Activated T-cell treated with anti-CD3 and anti-CD28 coated beads, Interleukin-2, amount 50 U/mL, for 24 hours (primary cell): ENCODE results near the gene ALDH16A1.

Experiments
- DNase-seq: peaks from one replicate; pipeline ENCODE4 v3.0.0-alpha.2; 2020
- H3K27ac Mint-ChIP-seq: 2 replicates; pipeline ENCODE4 v1.8.0; 2020; ENCODE audit warnings: mild to moderate bottlenecking, mixed read lengths
- H3K27me3 Mint-ChIP-seq: 2 replicates; pipeline ENCODE4 v1.8.0; 2020; ENCODE audit warnings: mixed read lengths
- H3K36me3 Mint-ChIP-seq: 2 replicates; pipeline ENCODE4 v1.8.0; 2020; ENCODE audit warnings: low read depth, mixed read lengths
- H3K4me1 Mint-ChIP-seq: 2 replicates; pipeline ENCODE4 v1.8.0; 2020; ENCODE audit warnings: low read depth, mixed read lengths
- H3K4me3 Mint-ChIP-seq: 2 replicates; pipeline ENCODE4 v1.8.0; 2020; ENCODE audit warnings: mild to moderate bottlenecking, moderate library complexity, mixed read lengths
- H3K9me3 Mint-ChIP-seq: 2 replicates; pipeline ENCODE4 v1.8.0; 2020; ENCODE audit warnings: mixed read lengths

Gene ALDH16A1

DNA sequence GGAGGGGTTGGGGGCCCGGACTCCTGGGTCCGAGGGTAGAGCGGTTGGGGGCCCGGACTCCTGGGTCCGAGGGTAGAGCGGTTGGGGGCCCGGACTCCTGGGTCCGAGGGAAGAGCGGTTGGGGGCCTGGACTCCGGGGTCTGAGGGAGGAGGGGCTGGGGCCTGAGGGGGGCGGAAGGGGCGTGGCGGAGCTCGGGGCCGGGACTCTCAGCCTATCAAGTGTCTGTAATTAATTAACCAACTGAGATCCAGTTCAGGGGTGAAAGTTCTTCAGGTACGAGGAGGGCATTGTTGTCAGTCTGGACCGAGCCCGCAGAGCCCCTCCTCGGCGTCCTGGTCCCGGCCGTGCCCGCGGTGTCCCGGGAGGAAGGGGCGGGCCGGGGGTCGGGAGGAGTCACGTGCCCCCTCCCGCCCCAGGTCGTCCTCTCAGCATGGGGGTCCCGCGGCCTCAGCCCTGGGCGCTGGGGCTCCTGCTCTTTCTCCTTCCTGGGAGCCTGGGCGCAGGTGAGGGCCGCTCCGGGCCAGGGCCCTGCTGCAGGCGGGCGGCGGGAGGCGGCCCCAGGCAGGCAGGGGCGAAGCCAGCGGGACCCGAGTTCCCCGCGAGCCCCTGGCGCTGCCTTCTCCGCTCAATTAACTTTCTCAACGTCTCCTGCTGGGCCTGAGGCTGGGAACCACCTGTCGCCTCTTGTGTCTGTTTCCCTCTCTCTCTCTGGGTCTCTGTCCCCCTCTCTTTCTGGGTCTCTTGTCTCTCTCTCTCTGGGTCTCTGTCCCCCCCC, 60.1 kb downstream of the ALDH16A1 start:
- peak overlapping the region; percentile 77 for H3K4me3 Mint-ChIP-seq
- peaks cover 36% of the 10 kb centered on the region for H3K4me1 Mint-ChIP-seq

DNA sequence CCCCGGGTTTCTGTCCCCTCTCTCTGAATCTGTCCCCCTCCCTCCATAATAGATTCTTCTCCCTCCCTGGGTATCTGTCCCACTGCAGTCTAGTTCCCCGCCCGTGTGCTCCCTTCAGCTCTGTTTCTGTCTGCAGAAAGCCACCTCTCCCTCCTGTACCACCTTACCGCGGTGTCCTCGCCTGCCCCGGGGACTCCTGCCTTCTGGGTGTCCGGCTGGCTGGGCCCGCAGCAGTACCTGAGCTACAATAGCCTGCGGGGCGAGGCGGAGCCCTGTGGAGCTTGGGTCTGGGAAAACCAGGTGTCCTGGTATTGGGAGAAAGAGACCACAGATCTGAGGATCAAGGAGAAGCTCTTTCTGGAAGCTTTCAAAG, 60.7 kb downstream of the ALDH16A1 start:
- Mint-ChIP-seq H3K9me3 (no peaks in the 10 kb centered on the region), H3K4me3 (peak overlapping the region; percentile 77), H3K4me1 (peaks cover 36% of the 10 kb centered on the region), H3K36me3 (no peaks in the 10 kb centered on the region), H3K27ac (peak overlapping the region; percentile 87), H3K27me3 (no peaks in the 10 kb centered on the region)
- DNase-seq, result no peak

More for the DNA sequence above, 60.1 kb downstream of the ALDH16A1 start:
- peak overlapping the region; percentile 87 for H3K27ac Mint-ChIP-seq
- no peaks in the 10 kb centered on the region for H3K36me3 Mint-ChIP-seq
- H3K9me3 Mint-ChIP-seq, result no peaks in the 10 kb centered on the region
- H3K27me3 Mint-ChIP-seq, result no peaks in the 10 kb centered on the region
- DNase-seq, result peak; percentile 67

DNA sequence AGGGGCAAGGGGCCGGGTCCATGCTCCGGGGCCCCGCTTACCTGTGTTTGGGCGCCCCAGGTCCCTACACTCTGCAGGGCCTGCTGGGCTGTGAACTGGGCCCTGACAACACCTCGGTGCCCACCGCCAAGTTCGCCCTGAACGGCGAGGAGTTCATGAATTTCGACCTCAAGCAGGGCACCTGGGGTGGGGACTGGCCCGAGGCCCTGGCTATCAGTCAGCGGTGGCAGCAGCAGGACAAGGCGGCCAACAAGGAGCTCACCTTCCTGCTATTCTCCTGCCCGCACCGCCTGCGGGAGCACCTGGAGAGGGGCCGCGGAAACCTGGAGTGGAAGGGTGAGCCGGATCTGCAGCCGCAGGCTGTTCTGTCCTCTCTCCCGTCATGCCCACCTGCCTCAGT, 61.1 kb downstream of the ALDH16A1 start:
- Mint-ChIP-seq H3K27ac (no peak overlapping the region), H3K36me3 (no peaks in the 10 kb centered on the region), H3K4me1 (peaks cover 36% of the 10 kb centered on the region), H3K4me3 (peak overlapping the region; percentile 77), H3K27me3 (no peaks in the 10 kb centered on the region), H3K9me3 (no peaks in the 10 kb centered on the region)
- no peak for DNase-seq

DNA sequence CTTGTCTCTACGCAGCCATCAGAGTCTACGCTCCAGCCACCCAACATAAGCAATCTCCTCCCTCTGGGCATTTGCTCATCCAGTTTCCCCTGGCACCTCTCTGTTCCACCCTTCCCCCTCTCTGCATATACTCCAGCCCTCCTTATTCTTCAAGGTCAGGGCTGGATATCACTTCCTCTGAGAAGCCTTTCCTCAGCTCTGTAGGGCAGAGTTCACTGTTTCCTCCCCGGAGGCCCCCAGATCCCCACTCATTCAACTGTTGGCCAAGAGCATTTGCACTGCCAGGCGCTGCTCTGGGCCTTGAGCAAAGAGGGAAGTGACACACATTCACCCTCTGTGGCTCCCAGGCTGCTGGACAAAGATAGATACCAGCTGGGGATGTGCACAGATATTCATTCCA, 62.7 kb downstream of the ALDH16A1 start:
- Mint-ChIP-seq H3K27me3 (no peaks in the 10 kb centered on the region), H3K27ac (no peak overlapping the region)

DNA sequence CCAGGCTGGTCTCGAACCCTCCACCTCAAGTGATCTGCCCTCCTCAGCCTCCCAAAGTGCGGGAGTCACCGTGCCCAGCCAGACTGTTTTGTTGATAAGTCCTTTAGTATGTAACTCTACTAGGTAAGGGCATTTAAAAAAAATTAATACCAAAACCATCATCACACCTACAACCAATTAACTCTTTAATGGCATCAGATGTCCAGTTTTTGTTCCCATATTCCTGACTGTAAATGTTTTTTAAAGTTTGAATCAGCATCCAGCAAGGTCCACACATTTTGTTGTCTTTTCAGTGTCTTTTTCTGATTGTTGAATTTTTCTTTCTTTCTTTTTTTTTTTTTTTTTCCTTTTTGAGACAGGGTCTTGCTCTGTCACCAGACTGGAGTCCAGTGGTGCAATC, 65.0 kb downstream of the ALDH16A1 start:
- DNase-seq, result no peak
- Mint-ChIP-seq H3K36me3 (no peaks in the 10 kb centered on the region), H3K4me3 (no peak overlapping the region), H3K27me3 (no peaks in the 10 kb centered on the region), H3K27ac (no peak overlapping the region), H3K4me1 (peaks cover 25% of the 10 kb centered on the region), H3K9me3 (no peaks in the 10 kb centered on the region)

More for the DNA sequence above, 62.7 kb downstream of the ALDH16A1 start:
- Mint-ChIP-seq H3K4me3 (no peak overlapping the region), H3K9me3 (no peaks in the 10 kb centered on the region), H3K36me3 (no peaks in the 10 kb centered on the region), H3K4me1 (peaks cover 39% of the 10 kb centered on the region)
- no peak for DNase-seq
